ENCODE results near the gene MALL. TPM values are rescaled to one million over a fixed set of nuclear protein-coding genes. Genes with fewer than 3 reads are reported as not detected.
"Not testable (repeated sequence)": the region's sequence is repeated elsewhere in the genome, so short reads cannot be mapped to it uniquely, and the experiment has no call there.

MALL gene
- total RNA-seq, 1 donor from 2014 or later: 1.2 TPM

- H3K4me3 Mint-ChIP-seq: no peak overlapping the region
- DNase-seq: no peak
- H3K9me3 Mint-ChIP-seq: no peaks in the 10 kb centered on the region
- intact Hi-C loops (cut with micrococcal nuclease): no loop called here
- peaks cover 9% of the 10 kb centered on the region for H3K4me1 Mint-ChIP-seq
- H3K27me3 Mint-ChIP-seq: peaks cover 2% of the 10 kb centered on the region
- no peak overlapping the region for H3K27ac Mint-ChIP-seq
- no peaks in the 10 kb centered on the region for H3K36me3 Mint-ChIP-seq (ENCODE audit: low read depth)
These were observed 16.6 kb downstream of the MALL start for GRCh38 chr2:110099038-110099425.

DNA sequence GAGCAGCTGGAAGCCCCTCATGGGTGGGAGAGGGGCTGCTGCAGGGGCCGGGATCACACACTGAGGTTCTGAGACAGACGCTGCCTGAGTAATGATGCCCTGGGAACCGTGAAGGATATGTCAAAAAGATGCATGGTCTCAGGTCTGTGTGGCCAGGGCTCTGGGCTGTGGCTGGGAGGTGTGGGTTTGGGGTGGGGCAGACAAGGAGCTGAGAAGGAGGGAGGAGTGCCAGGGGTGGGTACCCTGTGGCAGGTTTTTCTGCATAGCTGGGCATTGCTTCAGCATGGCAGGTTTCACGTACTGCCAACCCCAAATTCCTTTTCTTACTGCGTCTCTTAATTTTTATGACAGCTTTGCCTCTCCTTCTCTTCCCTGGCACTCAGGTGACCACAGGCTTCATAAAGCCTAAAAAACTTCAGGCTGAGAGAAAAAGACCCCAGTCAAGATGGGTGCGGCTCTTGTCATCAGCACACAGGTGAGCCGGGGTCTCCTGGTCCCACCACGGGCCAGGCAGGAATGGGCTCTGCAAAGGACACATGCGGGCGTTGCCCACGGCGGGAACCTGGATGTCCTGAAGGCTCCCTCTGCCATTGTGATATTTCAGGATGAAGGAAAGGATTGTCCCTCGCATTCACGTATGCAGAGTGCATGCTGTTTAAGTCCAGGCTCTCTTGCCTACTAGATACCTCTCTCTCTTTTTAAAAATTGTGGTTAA lies 18.0 kb downstream of the MALL start:
- no peaks in the 10 kb centered on the region for H3K36me3 Mint-ChIP-seq (ENCODE audit: low read depth)

GRCh38 chr2:110095994-110096633 lies 19.5 kb downstream of the MALL start:
- peak; percentile 45 for DNase-seq
- Mint-ChIP-seq H3K4me1 (peaks cover 2% of the 10 kb centered on the region), H3K4me3 (no peak overlapping the region), H3K27me3 (peaks cover 2% of the 10 kb centered on the region), H3K9me3 (no peaks in the 10 kb centered on the region), H3K36me3 (ENCODE audit: low read depth) (no peaks in the 10 kb centered on the region), H3K27ac (no peak overlapping the region)
- intact Hi-C loops (cut with micrococcal nuclease): no loop called here

More for the DNA sequence above, 18.0 kb downstream of the MALL start:
- H3K4me1 Mint-ChIP-seq: peaks cover 9% of the 10 kb centered on the region
- peaks cover 2% of the 10 kb centered on the region for H3K27me3 Mint-ChIP-seq
- no peak for DNase-seq
- H3K9me3 Mint-ChIP-seq: no peaks in the 10 kb centered on the region
- intact Hi-C loops (cut with micrococcal nuclease): no loop called here
- H3K27ac Mint-ChIP-seq: no peak overlapping the region
- no peak overlapping the region for H3K4me3 Mint-ChIP-seq

- H3K27me3 Mint-ChIP-seq; H3K9me3 Mint-ChIP-seq; H3K36me3 Mint-ChIP-seq (ENCODE audit: low read depth); intact Hi-C loops (cut with micrococcal nuclease); H3K27ac Mint-ChIP-seq; DNase-seq; H3K4me3 Mint-ChIP-seq; H3K4me1 Mint-ChIP-seq: not testable (repeated sequence)
These were observed 20.6 kb downstream of the MALL start for GRCh38 chr2:110094884-110095534.

DNA sequence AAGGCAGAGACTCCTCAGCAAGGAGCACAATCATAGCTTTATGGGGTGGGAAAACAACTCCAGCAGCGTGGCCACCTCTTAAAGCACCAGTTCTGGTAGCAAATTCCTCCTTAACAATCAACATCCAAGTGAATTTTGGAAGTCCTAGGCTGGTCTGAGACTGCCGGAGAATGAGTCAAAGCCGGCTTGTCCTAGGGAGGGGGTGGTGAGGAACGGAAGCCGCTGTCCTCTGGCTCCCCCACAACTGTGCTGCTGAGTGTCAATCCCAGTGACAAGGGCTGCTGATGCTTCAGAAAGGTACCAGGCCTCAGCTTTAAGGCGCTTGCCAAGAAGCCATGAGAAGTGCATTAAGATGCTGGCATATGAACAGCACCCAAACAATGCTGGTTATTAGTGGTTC lies 21.7 kb downstream of the MALL start:
- DNase-seq; H3K36me3 Mint-ChIP-seq (ENCODE audit: low read depth); H3K4me3 Mint-ChIP-seq; H3K27me3 Mint-ChIP-seq; H3K4me1 Mint-ChIP-seq; H3K27ac Mint-ChIP-seq; intact Hi-C loops (cut with micrococcal nuclease); H3K9me3 Mint-ChIP-seq: not testable (repeated sequence)

- DNase-seq; intact Hi-C loops (cut with micrococcal nuclease); H3K27me3 Mint-ChIP-seq; H3K36me3 Mint-ChIP-seq (ENCODE audit: low read depth); H3K4me3 Mint-ChIP-seq; H3K9me3 Mint-ChIP-seq; H3K27ac Mint-ChIP-seq; H3K4me1 Mint-ChIP-seq: not testable (repeated sequence)
These were observed 25.5 kb downstream of the MALL start for GRCh38 chr2:110090164-110090563.

GRCh38 chr2:110083757-110084156 lies 31.9 kb downstream of the MALL start:
- H3K4me3 Mint-ChIP-seq; H3K4me1 Mint-ChIP-seq; DNase-seq; H3K27ac Mint-ChIP-seq; H3K36me3 Mint-ChIP-seq (ENCODE audit: low read depth); H3K27me3 Mint-ChIP-seq; intact Hi-C loops (cut with micrococcal nuclease); H3K9me3 Mint-ChIP-seq: not testable (repeated sequence)

DNA sequence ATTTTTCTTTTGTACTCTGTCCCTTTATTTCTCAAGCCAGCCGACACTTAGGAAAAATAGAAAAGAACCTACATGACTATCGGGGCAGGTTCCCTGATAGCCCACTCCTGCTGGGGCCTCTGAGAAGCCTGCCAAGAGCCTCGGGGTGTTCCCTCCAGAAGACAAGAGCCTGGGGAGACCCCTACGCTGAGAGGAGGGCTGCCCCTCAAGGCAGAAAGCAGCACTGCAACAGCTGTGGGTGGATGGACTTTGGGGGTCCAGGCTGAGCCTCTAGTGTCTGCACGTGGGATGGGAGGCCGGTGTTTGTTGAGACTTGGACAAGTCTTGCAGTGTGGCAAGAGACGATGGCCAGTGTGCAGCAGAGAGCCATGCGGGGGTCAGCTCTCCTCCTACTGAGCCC lies 32.5 kb downstream of the MALL start:
- H3K27ac Mint-ChIP-seq; H3K4me1 Mint-ChIP-seq; H3K4me3 Mint-ChIP-seq; H3K27me3 Mint-ChIP-seq; H3K36me3 Mint-ChIP-seq (ENCODE audit: low read depth); intact Hi-C loops (cut with micrococcal nuclease); H3K9me3 Mint-ChIP-seq; DNase-seq: not testable (repeated sequence)

- DNase-seq; H3K27ac Mint-ChIP-seq; H3K36me3 Mint-ChIP-seq (ENCODE audit: low read depth); intact Hi-C loops (cut with micrococcal nuclease); H3K4me1 Mint-ChIP-seq; H3K27me3 Mint-ChIP-seq; H3K9me3 Mint-ChIP-seq; H3K4me3 Mint-ChIP-seq: not testable (repeated sequence)
These were observed 37.5 kb downstream of the MALL start for GRCh38 chr2:110078104-110078503.

DNA sequence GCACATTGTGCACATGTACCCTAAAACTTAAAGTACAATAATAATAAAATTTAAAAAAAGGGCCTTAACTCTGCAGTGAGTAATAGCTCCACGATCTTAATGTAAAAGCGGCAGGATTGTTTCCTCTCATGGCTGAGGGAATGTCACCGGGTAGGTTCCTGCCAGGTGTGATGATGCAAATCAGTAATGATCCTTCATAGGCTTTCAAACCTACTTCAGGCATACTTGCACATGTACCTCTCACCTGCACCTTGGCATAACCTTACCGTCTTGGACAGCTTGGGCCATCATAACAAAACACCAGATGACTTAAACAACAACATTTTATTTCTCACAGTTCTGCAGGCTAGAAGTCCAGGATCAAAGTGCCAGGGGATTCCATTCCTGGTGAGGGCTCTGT lies 39.7 kb downstream of the MALL start:
- H3K27me3 Mint-ChIP-seq; H3K36me3 Mint-ChIP-seq (ENCODE audit: low read depth); intact Hi-C loops (cut with micrococcal nuclease); H3K4me3 Mint-ChIP-seq; H3K27ac Mint-ChIP-seq; H3K4me1 Mint-ChIP-seq; H3K9me3 Mint-ChIP-seq: not testable (repeated sequence)
- DNase-seq: peak; percentile 13

GRCh38 chr2:110069869-110070268 lies 45.8 kb downstream of the MALL start:
- H3K36me3 Mint-ChIP-seq (ENCODE audit: low read depth); H3K27ac Mint-ChIP-seq; H3K27me3 Mint-ChIP-seq; intact Hi-C loops (cut with micrococcal nuclease); H3K9me3 Mint-ChIP-seq; H3K4me3 Mint-ChIP-seq; H3K4me1 Mint-ChIP-seq: not testable (repeated sequence)
- peak; percentile 37 for DNase-seq

DNA sequence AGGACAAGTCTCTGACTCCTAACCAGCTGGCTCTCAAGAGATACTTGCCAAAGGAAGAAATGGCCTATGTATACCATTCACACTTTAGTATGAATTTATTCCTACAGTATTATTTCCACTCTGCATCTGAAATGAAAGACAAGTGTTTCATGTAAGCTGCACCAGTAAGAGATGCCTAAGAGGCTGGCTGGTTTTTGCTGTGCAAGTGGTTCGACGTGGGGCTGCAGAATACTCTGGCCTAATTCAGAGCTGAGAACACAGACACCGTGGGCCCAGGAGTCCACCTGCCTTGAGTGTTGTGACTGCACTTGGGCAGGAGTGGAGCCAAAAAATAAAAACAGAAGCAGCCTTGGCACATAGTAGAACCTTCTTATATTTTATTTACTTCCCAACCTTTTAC lies 47.5 kb downstream of the MALL start:
- H3K27ac Mint-ChIP-seq; H3K4me1 Mint-ChIP-seq; H3K27me3 Mint-ChIP-seq; H3K9me3 Mint-ChIP-seq; H3K36me3 Mint-ChIP-seq (ENCODE audit: low read depth); H3K4me3 Mint-ChIP-seq; intact Hi-C loops (cut with micrococcal nuclease): not testable (repeated sequence)
- peak; percentile 50 for DNase-seq

GRCh38 chr2:110062332-110062731 lies 53.3 kb downstream of the MALL start:
- H3K4me1 Mint-ChIP-seq; H3K36me3 Mint-ChIP-seq (ENCODE audit: low read depth); H3K9me3 Mint-ChIP-seq; H3K4me3 Mint-ChIP-seq; intact Hi-C loops (cut with micrococcal nuclease); H3K27ac Mint-ChIP-seq; H3K27me3 Mint-ChIP-seq; DNase-seq: not testable (repeated sequence)

DNA sequence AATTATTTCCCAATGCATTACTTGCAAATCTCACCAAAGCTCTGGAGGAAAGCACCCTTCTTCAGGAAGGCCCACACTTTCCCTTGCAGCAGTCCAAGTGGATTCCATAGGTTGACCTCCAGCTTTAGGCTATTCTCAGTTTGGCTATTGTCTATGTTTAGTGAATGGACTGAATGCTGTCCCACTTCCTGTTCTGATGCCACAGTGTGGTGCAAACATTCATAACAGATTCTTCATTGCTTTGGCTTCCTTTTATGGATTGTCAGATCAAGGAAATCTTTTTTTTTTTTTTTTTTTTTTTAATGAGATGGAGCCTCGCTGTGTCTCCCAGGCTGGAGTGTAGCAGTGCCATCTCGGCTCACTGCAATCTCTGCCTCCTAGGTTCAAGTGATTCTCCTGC lies 55.1 kb downstream of the MALL start:
- H3K9me3 Mint-ChIP-seq; H3K36me3 Mint-ChIP-seq (ENCODE audit: low read depth); H3K27ac Mint-ChIP-seq; H3K4me3 Mint-ChIP-seq; H3K4me1 Mint-ChIP-seq; DNase-seq; H3K27me3 Mint-ChIP-seq; intact Hi-C loops (cut with micrococcal nuclease): not testable (repeated sequence)
